ENCODE data around the gene TMEM150C.

The TMEM150C gene

GRCh38 chr4:82606622-82607021, 44.8 kb upstream of the TMEM150C start:
- Histone ChIP-seq H3F3A (ENCODE audit: insufficient read depth) (no peaks in the 10 kb centered on the region), H3K27ac (ENCODE audit: low read depth, low read length) (no peak overlapping the region), H3K36me3 (ENCODE audit: low read length) (no peaks in the 10 kb centered on the region), H3K4me3 (ENCODE audit: insufficient read depth, low read length, poor library complexity, severe bottlenecking) (no peak overlapping the region), H4K20me1 (ENCODE audit: low read depth, low read length) (no peaks in the 10 kb centered on the region), H3K27me3 (ENCODE audit: low read length) (no peaks in the 10 kb centered on the region), H3K9me3 (ENCODE audit: insufficient read depth, low read length) (no peaks in the 10 kb centered on the region), H3K9ac (ENCODE audit: low read length) (no peak overlapping the region), H2AFZ (ENCODE audit: low read depth, low read length, severe bottlenecking) (no peak overlapping the region), H3K4me2 (ENCODE audit: low read depth, low read length, poor library complexity, severe bottlenecking) (no peak overlapping the region), H3K79me2 (ENCODE audit: insufficient read depth, low read length) (no peaks in the 10 kb centered on the region), H3K9me2 (replicated peaks; ENCODE audit: insufficient read depth, low read length) (no peaks in the 10 kb centered on the region)
- TF ChIP-seq EZH2phosphoT487 (conservative IDR thresholded peaks at IDR 0.05; ENCODE audit: low read length) = no peak
- TF ChIP-seq, protein P1, sequence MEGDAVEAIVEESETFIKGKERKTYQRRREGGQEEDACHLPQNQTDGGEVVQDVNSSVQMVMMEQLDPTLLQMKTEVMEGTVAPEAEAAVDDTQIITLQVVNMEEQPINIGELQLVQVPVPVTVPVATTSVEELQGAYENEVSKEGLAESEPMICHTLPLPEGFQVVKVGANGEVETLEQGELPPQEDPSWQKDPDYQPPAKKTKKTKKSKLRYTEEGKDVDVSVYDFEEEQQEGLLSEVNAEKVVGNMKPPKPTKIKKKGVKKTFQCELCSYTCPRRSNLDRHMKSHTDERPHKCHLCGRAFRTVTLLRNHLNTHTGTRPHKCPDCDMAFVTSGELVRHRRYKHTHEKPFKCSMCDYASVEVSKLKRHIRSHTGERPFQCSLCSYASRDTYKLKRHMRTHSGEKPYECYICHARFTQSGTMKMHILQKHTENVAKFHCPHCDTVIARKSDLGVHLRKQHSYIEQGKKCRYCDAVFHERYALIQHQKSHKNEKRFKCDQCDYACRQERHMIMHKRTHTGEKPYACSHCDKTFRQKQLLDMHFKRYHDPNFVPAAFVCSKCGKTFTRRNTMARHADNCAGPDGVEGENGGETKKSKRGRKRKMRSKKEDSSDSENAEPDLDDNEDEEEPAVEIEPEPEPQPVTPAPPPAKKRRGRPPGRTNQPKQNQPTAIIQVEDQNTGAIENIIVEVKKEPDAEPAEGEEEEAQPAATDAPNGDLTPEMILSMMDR (IDR thresholded peaks at IDR 0.05; ENCODE audit: insufficient read depth, low read length, poor library complexity, severe bottlenecking) = no peak

DNA sequence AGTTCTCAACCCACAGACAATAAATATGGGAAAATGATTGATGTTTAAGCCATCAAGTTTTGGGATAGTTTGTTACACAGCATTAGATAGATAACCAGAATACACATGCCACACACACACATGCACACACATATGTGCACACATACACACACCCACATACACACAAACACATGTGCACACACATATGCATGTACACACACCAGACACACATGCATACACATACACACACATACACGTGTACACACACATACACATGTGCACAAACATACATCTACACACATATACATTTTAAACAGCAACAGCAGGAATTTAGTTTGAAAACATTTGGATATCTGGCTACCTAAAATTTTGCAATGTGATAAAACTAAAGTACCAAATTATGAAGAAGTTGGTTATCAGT, 42.7 kb upstream of the TMEM150C start:
- TF ChIP-seq, protein P1 (IDR thresholded peaks at IDR 0.05; ENCODE audit: insufficient read depth, low read length, poor library complexity, severe bottlenecking) = no peak
- TF ChIP-seq EZH2phosphoT487 (conservative IDR thresholded peaks at IDR 0.05; ENCODE audit: low read length) = no peak
- no peaks in the 10 kb centered on the region for H3K9me2 ChIP-seq (replicated peaks; ENCODE audit: insufficient read depth, low read length)
- no peaks in the 10 kb centered on the region for H3F3A ChIP-seq (ENCODE audit: insufficient read depth)
- H3K9ac ChIP-seq (ENCODE audit: low read length) = no peak overlapping the region
- no peaks in the 10 kb centered on the region for H3K79me2 ChIP-seq (ENCODE audit: insufficient read depth, low read length)
- H3K4me2 ChIP-seq (ENCODE audit: low read depth, low read length, poor library complexity, severe bottlenecking) = no peak overlapping the region
- no peaks in the 10 kb centered on the region for H3K36me3 ChIP-seq (ENCODE audit: low read length)
- no peak overlapping the region for H2AFZ ChIP-seq (ENCODE audit: low read depth, low read length, severe bottlenecking)
- no peaks in the 10 kb centered on the region for H4K20me1 ChIP-seq (ENCODE audit: low read depth, low read length)
- H3K9me3 ChIP-seq (ENCODE audit: insufficient read depth, low read length) = no peaks in the 10 kb centered on the region
- H3K27ac ChIP-seq (ENCODE audit: low read depth, low read length) = no peak overlapping the region
- no peak overlapping the region for H3K4me3 ChIP-seq (ENCODE audit: insufficient read depth, low read length, poor library complexity, severe bottlenecking)
- H3K27me3 ChIP-seq (ENCODE audit: low read length) = no peaks in the 10 kb centered on the region

DNA sequence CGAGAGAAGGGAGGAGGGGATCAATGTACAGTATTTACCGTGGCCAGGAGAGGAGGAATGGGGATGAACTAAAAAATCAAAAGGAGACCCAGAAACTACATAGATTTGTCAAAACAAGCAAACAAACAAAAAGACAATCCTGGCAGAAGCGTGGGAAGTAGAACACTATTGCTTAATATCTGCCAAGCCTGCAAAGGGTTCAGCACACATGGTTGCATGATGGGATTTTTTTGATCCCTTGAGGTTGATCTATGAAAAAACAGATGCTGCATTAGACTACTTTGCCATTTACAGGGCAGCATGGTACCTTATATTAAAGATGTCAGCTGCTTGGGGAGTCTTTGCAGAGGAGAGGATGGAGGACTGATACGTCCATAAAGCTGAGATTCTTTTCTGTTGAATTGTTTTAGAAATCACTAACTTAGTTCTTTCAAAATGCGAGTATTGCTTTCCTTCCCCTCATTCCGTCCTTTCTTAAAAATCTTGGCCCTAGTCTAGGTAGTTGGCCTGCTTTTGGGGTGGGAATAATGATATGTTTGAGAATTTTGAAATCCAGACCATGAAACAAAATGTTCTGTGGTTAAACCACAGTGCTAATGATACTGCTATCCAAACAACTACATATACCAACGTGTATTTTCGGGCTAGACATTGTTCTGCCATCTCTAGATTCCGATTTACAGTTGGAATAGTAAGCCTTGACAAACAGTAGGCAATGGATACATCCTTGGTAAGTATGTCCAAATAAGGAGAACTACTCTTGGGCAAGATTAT, 39.6 kb upstream of the TMEM150C start:
- Histone ChIP-seq H3K4me2 (ENCODE audit: low read depth, low read length, poor library complexity, severe bottlenecking) (no peak overlapping the region), H3K79me2 (ENCODE audit: insufficient read depth, low read length) (no peaks in the 10 kb centered on the region), H3K27ac (ENCODE audit: low read depth, low read length) (no peak overlapping the region), H3F3A (ENCODE audit: insufficient read depth) (no peaks in the 10 kb centered on the region), H3K9ac (ENCODE audit: low read length) (no peak overlapping the region), H3K9me3 (ENCODE audit: insufficient read depth, low read length) (no peaks in the 10 kb centered on the region), H3K4me3 (ENCODE audit: insufficient read depth, low read length, poor library complexity, severe bottlenecking) (no peak overlapping the region), H3K36me3 (ENCODE audit: low read length) (no peaks in the 10 kb centered on the region), H4K20me1 (ENCODE audit: low read depth, low read length) (no peaks in the 10 kb centered on the region), H3K27me3 (ENCODE audit: low read length) (no peaks in the 10 kb centered on the region), H3K9me2 (replicated peaks; ENCODE audit: insufficient read depth, low read length) (no peaks in the 10 kb centered on the region), H2AFZ (ENCODE audit: low read depth, low read length, severe bottlenecking) (no peak overlapping the region)
- TF ChIP-seq EZH2phosphoT487 (conservative IDR thresholded peaks at IDR 0.05; ENCODE audit: low read length) = no peak
- TF ChIP-seq, protein P1 (IDR thresholded peaks at IDR 0.05; ENCODE audit: insufficient read depth, low read length, poor library complexity, severe bottlenecking) = no peak

All from SU-DHL-6 (cell line).